ENCODE data around the gene ITGB2.

Gene ITGB2

GRCh38 chr21:44897326-44898010, 23.2 kb downstream of the ITGB2 start:
- DNase-seq (ENCODE audit: low spot score): peak; percentile 70

- DNase-seq (ENCODE audit: low spot score): no peak
Measured at GRCh38 chr21:44896561-44897286, 24.0 kb downstream of the ITGB2 start.

- no peak for DNase-seq (ENCODE audit: low spot score)
Measured at GRCh38 chr21:44895859-44896258, 24.8 kb downstream of the ITGB2 start.

GRCh38 chr21:44894687-44895302, 25.9 kb downstream of the ITGB2 start:
- DNase-seq (ENCODE audit: low spot score): no peak

GRCh38 chr21:44893948-44894656, 26.6 kb downstream of the ITGB2 start:
- DNase-seq (ENCODE audit: low spot score): no peak

GRCh38 chr21:44893278-44893556, 27.5 kb downstream of the ITGB2 start:
- no peak for DNase-seq (ENCODE audit: low spot score)

GRCh38 chr21:44892536-44893277, 28.0 kb downstream of the ITGB2 start:
- peak; percentile 78 for DNase-seq (ENCODE audit: low spot score)

- DNase-seq (ENCODE audit: low spot score): no peak
Measured at GRCh38 chr21:44892095-44892494, 28.6 kb downstream of the ITGB2 start.

GRCh38 chr21:44891631-44892031, 29.1 kb downstream of the ITGB2 start:
- DNase-seq (ENCODE audit: low spot score): no peak

GRCh38 chr21:44890961-44891541, 29.6 kb downstream of the ITGB2 start:
- no peak for DNase-seq (ENCODE audit: low spot score)

GRCh38 chr21:44890338-44890931, 30.3 kb downstream of the ITGB2 start:
- DNase-seq (ENCODE audit: low spot score): no peak

- no peak for DNase-seq (ENCODE audit: low spot score)
Measured at GRCh38 chr21:44889625-44890337, 30.9 kb downstream of the ITGB2 start.

GRCh38 chr21:44888581-44889550, 31.8 kb downstream of the ITGB2 start:
- DNase-seq (ENCODE audit: low spot score): no peak

- no peak for DNase-seq (ENCODE audit: low spot score)
Measured at GRCh38 chr21:44887807-44888580, 32.7 kb downstream of the ITGB2 start.

- DNase-seq (ENCODE audit: low spot score): no peak
Measured at GRCh38 chr21:44887126-44887806, 33.4 kb downstream of the ITGB2 start.

GRCh38 chr21:44886113-44887075, 34.3 kb downstream of the ITGB2 start:
- DNase-seq (ENCODE audit: low spot score): no peak

- DNase-seq (ENCODE audit: low spot score): no peak
Measured at GRCh38 chr21:44885615-44886014, 35.1 kb downstream of the ITGB2 start.
